Breast epithelium (tissue), 3 donors: ENCODE data around the gene METAP1.

Experiments
- CTCF ChIP-seq, 3 donors: fragments of 450-650 bp; IDR thresholded peaks; one replicate each; pipeline ENCODE4 v1.5.1; 2016 to 2017; ENCODE audit warnings: antibody characterized with exemption in 3 of 3, mild to moderate bottlenecking in 3 of 3, moderate library complexity in 3 of 3
- POLR2A ChIP-seq: fragments of 450-650 bp; IDR thresholded peaks from one replicate; pipeline ENCODE4 v1.6.1; 2016; ENCODE audit warnings: antibody characterized with exemption, mild to moderate bottlenecking, moderate library complexity
- POLR2AphosphoS5 ChIP-seq, 3 donors: sonication (generic); formaldehyde crosslinking; IDR thresholded peaks; one replicate each; pipeline ENCODE4 v1.6.1; 2017; ENCODE audit warnings: antibody characterized with exemption in 3 of 3

- TF ChIP-seq CTCF (IDR thresholded peaks at IDR 0.05) (no peak), POLR2AphosphoS5 (IDR thresholded peaks at IDR 0.05) (no peak), POLR2A (no peak)
Observed at GRCh38 chr4:98993419-98994071, 2.0 kb upstream of the METAP1 start.
